ENCODE results near the gene SPI1. TPM values are rescaled to one million over a fixed set of nuclear protein-coding genes. Genes with fewer than 3 reads are reported as not detected.

SPI1 gene
- total and polyA plus RNA-seq, 2 donors (not counting 3 experiments of a cell fraction or from before 2014, with no cell fraction given) = not detected

- no peaks in the 10 kb centered on the region for H3K36me3 ChIP-seq (ENCODE audit: control insufficient read depth in 2 of 2, extremely low read depth in 1 of 2, insufficient read depth in 2 of 2, low read length in 2 of 2)
- peak overlapping the region; percentile 83 for H3K4me2 ChIP-seq (ENCODE audit: insufficient read depth, low read length)
- H3K9me3 ChIP-seq (replicated peaks; ENCODE audit: control insufficient read depth, insufficient read depth, low read length) = no peaks in the 10 kb centered on the region
- intact Hi-C loops (cut with micrococcal nuclease) = no loop called here
- DNase-seq (ENCODE audit: low read depth, low spot score) = no peak
- H3K27me3 ChIP-seq (ENCODE audit: control insufficient read depth in 2 of 2, insufficient read depth in 2 of 2, low read length in 2 of 2) = no peaks in the 10 kb centered on the region
- peaks cover 17% of the 10 kb centered on the region for H3K4me1 ChIP-seq (ENCODE audit: control insufficient read depth, extremely low read depth, insufficient read depth, low read length)
- BruUV-seq (replicated peaks) = no TSS peak
- peak; percentile 56 for TF ChIP-seq POLR2AphosphoS5 (IDR thresholded peaks at IDR 0.05; ENCODE audit: insufficient read depth, low read depth, low read length)
- peak; percentile 30 for TF ChIP-seq POLR2A (IDR thresholded peaks at IDR 0.05; ENCODE audit: low read depth, low read length)
- TF ChIP-seq FOS (IDR thresholded peaks at IDR 0.05; ENCODE audit: borderline replicate concordance, insufficient read depth, low read length) = no peak
- FAIRE-seq = no peak
- no peaks in the 10 kb centered on the region for H4K20me1 ChIP-seq (replicated peaks; ENCODE audit: control insufficient read depth, extremely low read depth, insufficient read depth, low read length)
- H3K9me1 ChIP-seq (replicated peaks; ENCODE audit: control insufficient read depth, extremely low read depth, insufficient read depth, low read length) = no peaks in the 10 kb centered on the region
- peak overlapping the region; percentile 69 for H3K9ac ChIP-seq (replicated peaks; ENCODE audit: extremely low read depth, insufficient read depth, low read length)
- ChIA-PET CTCF (interaction anchor here (0.5 to 8.2 kb wide), 7 partner anchors 8 to 1103 kb away, joined by 3 to 74 read pairs (median 4); partner anchors contain the start of gene SLC39A13), POLR2A (no interaction called here)
- dilution Hi-C loops (cut with MboI; ENCODE audit: extremely low pct_ligation_motif_present, low sequenced_read_pairs) = no loop called here
- no peaks in the 10 kb centered on the region for H3K79me2 ChIP-seq (ENCODE audit: control insufficient read depth, insufficient read depth, low read length)
- H2AFZ ChIP-seq (ENCODE audit: low read depth, low read length) = peak overlapping the region; percentile 89
- H3K4me3 ChIP-seq (replicated peaks in 1 of 3; ENCODE audit: insufficient read depth in 1 of 3, low read depth in 1 of 3, low read length in 3 of 3) = peak overlapping the region; percentile 30 to 60 (median 34)
- H3K27ac ChIP-seq (ENCODE audit: insufficient read depth, low read depth, low read length) = no peak overlapping the region
These were observed 21.8 kb upstream of the SPI1 start for GRCh38 chr11:47399860-47400767.

- Histone ChIP-seq H4K20me1 (replicated peaks; ENCODE audit: control insufficient read depth, extremely low read depth, insufficient read depth, low read length) (no peaks in the 10 kb centered on the region), H3K9me3 (replicated peaks; ENCODE audit: control insufficient read depth, insufficient read depth, low read length) (no peaks in the 10 kb centered on the region), H3K27ac (ENCODE audit: insufficient read depth, low read depth, low read length) (no peak overlapping the region), H3K79me2 (ENCODE audit: control insufficient read depth, insufficient read depth, low read length) (no peaks in the 10 kb centered on the region), H3K4me3 (replicated peaks in 1 of 3; ENCODE audit: insufficient read depth in 1 of 3, low read depth in 1 of 3, low read length in 3 of 3) (no peak overlapping the region), H3K4me2 (ENCODE audit: insufficient read depth, low read length) (no peak overlapping the region), H3K9ac (replicated peaks; ENCODE audit: extremely low read depth, insufficient read depth, low read length) (no peak overlapping the region), H3K27me3 (ENCODE audit: control insufficient read depth in 2 of 2, insufficient read depth in 2 of 2, low read length in 2 of 2) (no peaks in the 10 kb centered on the region), H3K4me1 (ENCODE audit: control insufficient read depth, extremely low read depth, insufficient read depth, low read length) (peaks cover 30% of the 10 kb centered on the region), H3K9me1 (replicated peaks; ENCODE audit: control insufficient read depth, extremely low read depth, insufficient read depth, low read length) (no peaks in the 10 kb centered on the region), H3K36me3 (ENCODE audit: control insufficient read depth in 2 of 2, extremely low read depth in 1 of 2, insufficient read depth in 2 of 2, low read length in 2 of 2) (no peaks in the 10 kb centered on the region), H2AFZ (ENCODE audit: low read depth, low read length) (no peak overlapping the region)
- intact Hi-C loops (cut with micrococcal nuclease) (no loop called here), dilution Hi-C loops (cut with MboI; ENCODE audit: extremely low pct_ligation_motif_present, low sequenced_read_pairs) (no loop called here)
- no TSS peak for BruUV-seq (replicated peaks)
- ChIA-PET POLR2A (no interaction called here), CTCF (interaction anchor here (0.6 to 8.2 kb wide), 4 partner anchors 10 to 31 kb away, joined by 3 to 74 read pairs (median 6); partner anchors contain the start of gene SLC39A13)
- DNase-seq (ENCODE audit: low read depth, low spot score) (no peak), FAIRE-seq (no peak)
- TF ChIP-seq EZH2 (IDR thresholded peaks at IDR 0.05; ENCODE audit: borderline replicate concordance, low read depth, low read length, severe bottlenecking) (no peak), POLR2AphosphoS5 (IDR thresholded peaks at IDR 0.05; ENCODE audit: insufficient read depth, low read depth, low read length) (no peak), JUN (IDR thresholded peaks at IDR 0.05; ENCODE audit: borderline replicate concordance, insufficient read depth, insufficient read length, low read depth) (no peak), MYC (IDR thresholded peaks at IDR 0.05; ENCODE audit: low read depth, low read length) (no peak), FOS (IDR thresholded peaks at IDR 0.05; ENCODE audit: borderline replicate concordance, insufficient read depth, low read length) (no peak), CTCF (IDR thresholded peaks at IDR 0.05; ENCODE audit: extremely low read depth in 1 of 2, insufficient read depth in 1 of 2, low read depth in 1 of 2, low read length in 2 of 2) (no peak)
These were observed 20.2 kb upstream of the SPI1 start for GRCh38 chr11:47398551-47398950.
